Calu3 (cell line): ENCODE measurements around the gene CBL. TPM values are rescaled to one million over a fixed set of nuclear protein-coding genes. Genes with fewer than 3 reads are reported as not detected.

Experiments used
- BruUV-seq: library from RNA; stranded (reverse); fragments of 400-500 nt; replicated peaks from 2 replicates; lab custom pipeline; 2021; lab: Mats Ljungman, UMichigan
- CTCF ChIA-PET: fragments of 300-600 bp; sonication (Branson Sonifier 250); formaldehyde crosslinking; loops from one replicate; lab custom pipeline; 2022; ENCODE audit warnings: antibody characterized with exemption; lab: Charles Lee
- DNase-seq: peaks from one replicate; pipeline ENCODE4 v3.0.0; 2022
- H3K27ac Mint-ChIP-seq: one replicate; pipeline ENCODE4 v1.8.0; 2022; ENCODE audit warnings: mixed read lengths; ENCODE audit not compliant: unreplicated experiment
- H3K27me3 Mint-ChIP-seq: one replicate; pipeline ENCODE4 v1.8.0; 2022; ENCODE audit warnings: mixed read lengths; ENCODE audit not compliant: unreplicated experiment
- H3K36me3 Mint-ChIP-seq: one replicate; pipeline ENCODE4 v1.8.0; 2022; ENCODE audit warnings: mild to moderate bottlenecking, moderate library complexity, mixed read lengths; ENCODE audit not compliant: insufficient read depth, unreplicated experiment
- H3K4me1 Mint-ChIP-seq: one replicate; pipeline ENCODE4 v1.8.0; 2022; ENCODE audit warnings: mild to moderate bottlenecking, low read depth, mixed read lengths; ENCODE audit not compliant: unreplicated experiment
- H3K4me3 Mint-ChIP-seq: one replicate; pipeline ENCODE4 v1.8.0; 2022; ENCODE audit warnings: mild to moderate bottlenecking, low read depth, moderate library complexity, mixed read lengths; ENCODE audit not compliant: unreplicated experiment
- H3K9me3 Mint-ChIP-seq: one replicate; pipeline ENCODE4 v1.8.0; 2022; ENCODE audit warnings: low read depth, mixed read lengths; ENCODE audit not compliant: unreplicated experiment
- intact Hi-C: fragments of 100-400 bp; cut with micrococcal nuclease; formaldehyde crosslinking; loops from one replicate; pipeline ENCODE4 v1.10.0; 2022; ENCODE audit not compliant: unreplicated experiment
- total RNA-seq: library from RNA; stranded (reverse); gene quantifications from 2 replicates; pipeline ENCODE4 v1.2.3, GENCODE V29; 2022
- TF ChIP-seq, protein P1 (sequence below): fragments of 200-600 bp; IDR thresholded peaks from one replicate; pipeline ENCODE4 v1.8.0; 2022; ENCODE audit warnings: antibody characterized with exemption; ENCODE audit not compliant: unreplicated experiment

CBL gene
- total RNA-seq, 1 experiment from 2014 or later, result 15.9 TPM

DNA sequence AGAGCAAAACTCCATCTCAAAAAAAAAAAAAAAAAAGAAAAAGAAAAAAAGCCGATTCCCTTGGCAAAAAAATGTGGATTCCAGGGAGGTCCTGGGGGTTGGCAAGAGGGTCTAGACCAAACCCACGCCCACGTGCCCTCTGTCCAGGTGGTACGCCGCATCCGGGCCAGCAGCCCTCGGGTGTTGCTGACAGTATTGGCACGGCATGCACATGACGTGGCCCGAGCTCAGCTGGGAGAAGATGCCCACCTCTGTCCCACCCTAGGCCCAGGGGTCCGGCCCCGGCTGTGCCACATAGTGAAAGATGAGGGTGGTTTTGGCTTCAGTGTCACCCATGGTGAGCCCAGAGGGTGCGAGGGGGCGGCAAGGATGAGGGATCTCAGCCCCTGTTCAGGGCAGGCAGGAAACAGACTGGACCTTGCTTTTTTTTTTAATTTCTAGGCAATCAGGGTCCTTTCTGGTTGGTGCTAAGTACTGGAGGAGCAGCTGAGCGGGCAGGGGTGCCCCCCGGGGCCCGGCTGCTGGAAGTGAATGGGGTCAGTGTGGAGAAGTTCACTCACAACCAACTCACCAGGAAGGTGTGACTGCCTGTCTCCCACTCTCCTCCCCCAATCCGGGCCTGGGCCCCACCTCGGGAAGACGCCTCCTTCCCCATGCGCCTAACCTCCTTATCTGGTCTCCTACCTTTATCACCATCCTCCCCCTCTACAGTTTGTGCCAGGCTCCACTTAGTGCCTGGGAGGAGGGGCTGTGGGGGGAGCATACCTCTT is 18.8 kb upstream of the CBL start:
- no peak for DNase-seq
- CTCF ChIA-PET, result interaction anchor here (0.7 kb wide), 1 partner anchor 13 kb away, joined by 4 read pairs; no protein-coding TSS in a partner anchor
- no TSS peak for BruUV-seq
- H3K4me3 Mint-ChIP-seq, result no peak overlapping the region
- H3K4me1 Mint-ChIP-seq, result peaks cover 13% of the 10 kb centered on the region
- no peak overlapping the region for H3K27ac Mint-ChIP-seq
- no peaks in the 10 kb centered on the region for H3K9me3 Mint-ChIP-seq
- H3K27me3 Mint-ChIP-seq, result peaks cover 19% of the 10 kb centered on the region
- intact Hi-C loops, result no loop called here
- TF ChIP-seq, protein P1, sequence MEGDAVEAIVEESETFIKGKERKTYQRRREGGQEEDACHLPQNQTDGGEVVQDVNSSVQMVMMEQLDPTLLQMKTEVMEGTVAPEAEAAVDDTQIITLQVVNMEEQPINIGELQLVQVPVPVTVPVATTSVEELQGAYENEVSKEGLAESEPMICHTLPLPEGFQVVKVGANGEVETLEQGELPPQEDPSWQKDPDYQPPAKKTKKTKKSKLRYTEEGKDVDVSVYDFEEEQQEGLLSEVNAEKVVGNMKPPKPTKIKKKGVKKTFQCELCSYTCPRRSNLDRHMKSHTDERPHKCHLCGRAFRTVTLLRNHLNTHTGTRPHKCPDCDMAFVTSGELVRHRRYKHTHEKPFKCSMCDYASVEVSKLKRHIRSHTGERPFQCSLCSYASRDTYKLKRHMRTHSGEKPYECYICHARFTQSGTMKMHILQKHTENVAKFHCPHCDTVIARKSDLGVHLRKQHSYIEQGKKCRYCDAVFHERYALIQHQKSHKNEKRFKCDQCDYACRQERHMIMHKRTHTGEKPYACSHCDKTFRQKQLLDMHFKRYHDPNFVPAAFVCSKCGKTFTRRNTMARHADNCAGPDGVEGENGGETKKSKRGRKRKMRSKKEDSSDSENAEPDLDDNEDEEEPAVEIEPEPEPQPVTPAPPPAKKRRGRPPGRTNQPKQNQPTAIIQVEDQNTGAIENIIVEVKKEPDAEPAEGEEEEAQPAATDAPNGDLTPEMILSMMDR, result no peak
- H3K36me3 Mint-ChIP-seq, result no peaks in the 10 kb centered on the region

DNA sequence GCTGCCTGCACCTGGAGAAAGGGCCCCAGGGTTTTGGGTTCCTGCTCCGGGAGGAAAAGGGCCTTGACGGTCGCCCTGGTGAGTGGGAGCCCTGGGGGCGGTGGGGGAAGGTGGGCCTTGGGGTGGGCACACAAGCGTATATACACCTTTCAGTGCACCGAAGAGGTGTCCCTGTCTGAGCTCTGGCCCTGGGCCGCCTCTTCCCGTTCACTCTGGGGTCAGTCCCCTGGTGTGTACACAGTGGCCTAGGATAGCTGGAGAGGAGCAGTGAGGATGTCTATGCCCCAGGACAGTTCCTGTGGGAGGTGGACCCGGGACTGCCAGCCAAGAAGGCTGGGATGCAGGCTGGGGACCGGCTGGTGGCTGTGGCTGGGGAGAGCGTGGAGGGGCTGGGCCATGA is 18.1 kb upstream of the CBL start:
- no peak overlapping the region for H3K4me3 Mint-ChIP-seq
- peaks cover 19% of the 10 kb centered on the region for H3K27me3 Mint-ChIP-seq
- TF ChIP-seq, protein P1, result no peak
- no peak overlapping the region for H3K27ac Mint-ChIP-seq
- no peaks in the 10 kb centered on the region for H3K36me3 Mint-ChIP-seq
- no TSS peak for BruUV-seq
- H3K4me1 Mint-ChIP-seq, result peaks cover 13% of the 10 kb centered on the region
- CTCF ChIA-PET, result no interaction called here
- H3K9me3 Mint-ChIP-seq, result no peaks in the 10 kb centered on the region
- DNase-seq, result no peak
- intact Hi-C loops, result no loop called here

DNA sequence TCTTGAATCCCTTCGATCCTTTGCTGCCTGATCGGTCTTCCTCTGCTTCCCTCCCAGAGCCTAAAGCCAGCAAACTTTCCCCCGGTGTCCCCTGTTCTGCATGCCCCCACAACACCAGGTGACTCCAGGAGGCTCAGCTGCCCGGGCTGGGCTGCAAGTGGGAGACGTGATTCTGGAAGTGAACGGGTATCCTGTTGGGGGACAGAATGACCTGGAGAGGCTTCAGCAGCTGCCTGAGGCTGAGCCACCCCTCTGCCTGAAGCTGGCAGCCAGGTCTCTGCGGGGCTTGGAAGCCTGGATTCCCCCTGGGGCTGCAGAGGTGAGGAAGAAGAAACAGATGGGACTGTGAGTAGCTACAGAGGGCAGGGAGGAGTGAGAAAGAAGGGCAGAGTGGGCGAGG is 17.3 kb upstream of the CBL start:
- no TSS peak for BruUV-seq
- H3K9me3 Mint-ChIP-seq, result no peaks in the 10 kb centered on the region
- TF ChIP-seq, protein P1, result no peak
- intact Hi-C loops, result no loop called here
- no peak overlapping the region for H3K4me3 Mint-ChIP-seq
- no peak for DNase-seq
- H3K27ac Mint-ChIP-seq, result no peak overlapping the region
- H3K4me1 Mint-ChIP-seq, result peaks cover 13% of the 10 kb centered on the region
- CTCF ChIA-PET, result no interaction called here
- peaks cover 19% of the 10 kb centered on the region for H3K27me3 Mint-ChIP-seq
- H3K36me3 Mint-ChIP-seq, result no peaks in the 10 kb centered on the region

DNA sequence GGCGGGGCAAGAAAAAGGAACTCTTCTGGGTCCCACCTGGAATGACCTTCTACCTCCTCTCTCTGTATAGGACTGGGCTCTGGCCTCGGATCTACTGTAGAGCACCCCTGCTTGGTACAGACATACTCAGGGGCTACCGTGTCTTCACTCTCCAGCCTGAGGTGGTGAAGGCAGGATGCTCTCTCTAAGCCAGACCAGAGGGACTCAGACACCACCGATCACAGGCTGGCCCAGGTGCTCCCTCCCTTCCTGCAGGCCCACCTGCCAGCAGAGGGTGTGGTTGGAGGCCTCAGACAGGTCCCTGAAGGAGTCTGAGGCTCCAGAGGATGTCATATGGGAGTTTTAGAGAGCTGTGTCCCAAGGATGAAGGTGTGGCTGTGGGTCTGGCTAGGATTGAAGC is 16.7 kb upstream of the CBL start:
- no peak for DNase-seq
- BruUV-seq, result no TSS peak
- peaks cover under 1% of the 10 kb centered on the region for H3K36me3 Mint-ChIP-seq
- CTCF ChIA-PET, result no interaction called here
- intact Hi-C loops, result no loop called here
- H3K9me3 Mint-ChIP-seq, result no peaks in the 10 kb centered on the region
- H3K4me1 Mint-ChIP-seq, result peaks cover 13% of the 10 kb centered on the region
- no peak overlapping the region for H3K27ac Mint-ChIP-seq
- no peak overlapping the region for H3K4me3 Mint-ChIP-seq
- TF ChIP-seq, protein P1, result no peak
- peaks cover 20% of the 10 kb centered on the region for H3K27me3 Mint-ChIP-seq
